GM18861 (cell line): ENCODE results near the gene ALKBH4.
"Not testable (repeated sequence)": the region's sequence is repeated elsewhere in the genome, so short reads cannot be mapped to it uniquely, and the experiment has no call there.

Experiments
- ATAC-seq: cut with Tn5 transposase; IDR thresholded peaks from one replicate; pipeline ENCODE4 v1.9.1; 2021; ENCODE audit not compliant: unreplicated experiment

ALKBH4 gene, protein sequence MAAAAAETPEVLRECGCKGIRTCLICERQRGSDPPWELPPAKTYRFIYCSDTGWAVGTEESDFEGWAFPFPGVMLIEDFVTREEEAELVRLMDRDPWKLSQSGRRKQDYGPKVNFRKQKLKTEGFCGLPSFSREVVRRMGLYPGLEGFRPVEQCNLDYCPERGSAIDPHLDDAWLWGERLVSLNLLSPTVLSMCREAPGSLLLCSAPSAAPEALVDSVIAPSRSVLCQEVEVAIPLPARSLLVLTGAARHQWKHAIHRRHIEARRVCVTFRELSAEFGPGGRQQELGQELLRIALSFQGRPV

DNA sequence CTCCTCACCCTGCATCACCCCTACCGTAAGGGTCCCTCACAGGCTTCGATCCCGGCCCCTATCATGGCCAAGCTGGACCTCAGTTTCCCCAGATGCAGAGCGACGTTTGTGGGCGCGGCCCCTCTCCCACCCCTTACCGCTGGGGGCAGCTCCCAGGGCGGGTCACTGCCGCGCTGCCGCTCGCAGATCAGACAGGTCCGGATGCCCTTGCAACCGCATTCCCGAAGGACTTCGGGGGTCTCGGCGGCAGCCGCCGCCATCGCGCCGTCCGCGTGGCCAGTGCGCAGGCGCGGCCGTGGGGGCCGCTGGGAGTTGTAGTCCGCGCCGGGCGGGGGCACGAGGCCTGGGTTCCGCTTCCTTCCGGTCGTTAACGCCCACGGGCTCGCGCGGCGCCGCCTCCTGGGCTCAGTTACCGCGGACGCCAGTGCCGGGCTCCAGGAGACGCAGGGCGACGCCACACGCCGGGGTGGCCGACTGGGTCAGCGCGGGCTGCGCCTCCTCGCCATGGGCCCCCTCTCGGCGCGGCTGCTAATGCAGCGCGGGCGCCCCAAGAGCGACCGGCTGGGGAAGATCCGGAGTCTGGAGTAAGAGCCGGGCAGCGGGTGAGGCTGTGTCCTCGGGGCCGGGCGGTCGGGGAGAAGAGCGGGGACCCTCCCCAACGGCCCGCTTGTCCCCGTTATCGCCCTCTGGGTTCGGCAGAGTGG is at the start of gene ALKBH4, which contains the start of gene LRWD1:
Gene ALKBH4, minus strand, starts transcription at position 287 of the 704 bp plus-strand sequence. Its CDS starts 27 bp downstream, at position 260.
Gene LRWD1, plus strand, starts transcription at position 408 of the 704 bp plus-strand sequence. Its CDS starts 97 bp downstream, at position 505.
- peak; percentile 90 for ATAC-seq

DNA sequence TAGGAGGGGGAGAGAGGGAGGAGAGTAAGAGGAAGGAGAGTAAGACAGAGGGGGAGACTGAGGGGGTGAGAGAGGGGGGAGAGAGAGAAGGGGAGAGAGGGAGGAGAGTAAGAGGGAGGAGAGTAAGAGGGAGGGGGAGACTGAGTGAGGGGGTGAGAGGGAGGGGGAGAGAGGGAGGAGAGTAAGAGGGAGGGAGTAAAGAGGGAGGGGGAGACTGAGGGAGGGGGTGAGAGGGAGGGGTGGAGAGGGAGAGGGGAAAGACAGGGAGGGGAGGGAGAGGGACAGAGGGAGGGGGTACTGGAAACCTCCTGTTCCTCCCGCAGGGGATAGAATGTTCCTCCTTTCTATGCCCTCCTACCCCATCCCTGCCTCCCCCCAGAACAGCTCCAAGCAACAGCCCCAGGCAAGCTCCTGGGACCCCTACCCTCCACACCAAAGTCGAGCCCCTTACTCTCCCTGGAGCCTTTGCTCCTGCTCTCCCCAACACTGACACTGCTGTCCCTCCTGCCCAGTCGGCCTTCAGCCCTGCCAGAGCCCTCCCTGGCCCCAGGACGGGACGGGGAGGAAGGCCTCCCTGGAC is 48.1 kb upstream of the ALKBH4 start:
- not testable (repeated sequence) for ATAC-seq

DNA sequence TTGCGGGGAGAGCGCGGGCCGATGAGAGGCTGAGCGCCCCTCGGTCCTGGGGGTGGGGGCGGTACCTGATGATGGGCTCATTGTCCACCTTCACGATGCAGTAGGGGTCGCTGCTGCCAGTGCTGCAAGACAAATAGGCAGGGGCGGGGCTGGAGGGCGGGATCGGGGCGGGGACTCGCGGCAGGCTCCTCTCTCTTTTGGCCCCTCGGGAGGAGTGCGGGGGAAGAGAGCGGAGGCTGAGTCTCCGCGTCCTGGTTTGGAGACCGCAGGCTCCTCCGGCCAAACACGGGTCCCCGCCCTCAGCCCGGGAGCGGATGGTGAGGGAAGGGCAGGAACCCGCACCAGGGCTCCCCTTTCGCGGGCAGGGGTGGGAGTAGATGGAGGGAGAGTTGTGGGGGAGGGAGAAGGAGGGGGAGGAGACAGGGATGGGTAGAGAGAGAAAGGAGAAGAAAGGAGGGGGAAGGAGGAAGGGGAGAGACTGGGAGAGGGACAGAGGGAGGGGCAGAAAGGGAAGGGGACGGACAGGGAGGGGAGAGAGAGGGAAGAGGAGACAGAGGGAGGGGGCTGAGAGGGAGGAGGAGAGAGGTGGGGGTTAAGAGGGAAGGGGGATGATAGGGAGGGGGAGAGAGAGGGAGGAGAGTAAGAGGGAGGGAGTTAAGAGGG is 47.3 kb upstream of the ALKBH4 start:
- ATAC-seq: peak; percentile 21

DNA sequence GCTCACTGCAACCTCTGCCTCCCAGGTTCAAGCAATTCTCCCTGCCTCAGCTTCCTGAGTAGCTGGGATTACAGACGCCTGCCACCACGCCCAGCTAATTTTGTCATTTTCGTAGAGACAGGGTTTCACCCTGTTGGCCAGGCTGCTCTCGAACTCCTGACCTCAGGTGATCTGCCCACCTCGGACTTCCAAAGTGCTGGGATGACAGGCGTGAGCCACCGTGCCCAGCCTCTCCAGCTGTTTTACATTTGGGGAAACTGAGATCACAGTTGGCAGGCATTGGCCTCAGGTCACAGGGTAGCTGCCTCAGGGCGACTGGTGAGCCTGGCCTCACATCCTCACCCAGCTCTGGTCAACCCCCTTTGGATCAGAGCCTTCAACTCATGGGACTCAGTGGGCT is 45.9 kb upstream of the ALKBH4 start:
- ATAC-seq: not testable (repeated sequence)

DNA sequence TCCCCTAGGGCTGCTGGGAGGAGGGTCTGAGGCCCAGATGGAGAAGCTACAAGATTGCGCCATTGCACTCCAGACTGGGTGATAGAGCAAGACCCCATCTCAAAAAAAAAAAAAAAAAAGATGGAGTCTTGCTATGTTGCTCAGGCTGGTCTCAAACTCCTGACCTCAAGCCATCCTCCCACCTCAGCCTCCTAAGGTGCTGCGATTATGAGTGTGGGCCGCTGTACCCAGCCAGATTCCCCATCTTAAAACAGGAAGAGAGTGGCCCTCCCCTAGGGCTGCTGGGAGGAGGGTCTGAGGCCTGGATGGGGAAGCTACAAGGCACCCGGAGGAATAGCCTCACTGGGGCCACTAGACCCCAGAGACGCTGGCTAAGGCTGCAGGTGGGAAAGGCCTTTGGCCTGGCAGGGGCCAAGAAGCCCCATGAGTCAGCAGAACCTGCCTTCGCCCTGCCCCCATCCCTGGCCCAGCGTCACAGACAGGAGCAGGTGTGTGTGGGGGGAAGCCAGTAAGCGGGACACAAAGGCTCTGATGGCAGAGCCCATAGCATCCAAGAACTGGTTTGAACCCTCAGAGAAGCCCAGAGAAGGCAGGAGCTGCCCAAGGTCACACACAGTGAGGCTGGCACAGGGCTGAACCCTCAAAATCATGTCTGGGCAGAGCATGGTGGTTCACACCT is 42.9 kb upstream of the ALKBH4 start:
- not testable (repeated sequence) for ATAC-seq

DNA sequence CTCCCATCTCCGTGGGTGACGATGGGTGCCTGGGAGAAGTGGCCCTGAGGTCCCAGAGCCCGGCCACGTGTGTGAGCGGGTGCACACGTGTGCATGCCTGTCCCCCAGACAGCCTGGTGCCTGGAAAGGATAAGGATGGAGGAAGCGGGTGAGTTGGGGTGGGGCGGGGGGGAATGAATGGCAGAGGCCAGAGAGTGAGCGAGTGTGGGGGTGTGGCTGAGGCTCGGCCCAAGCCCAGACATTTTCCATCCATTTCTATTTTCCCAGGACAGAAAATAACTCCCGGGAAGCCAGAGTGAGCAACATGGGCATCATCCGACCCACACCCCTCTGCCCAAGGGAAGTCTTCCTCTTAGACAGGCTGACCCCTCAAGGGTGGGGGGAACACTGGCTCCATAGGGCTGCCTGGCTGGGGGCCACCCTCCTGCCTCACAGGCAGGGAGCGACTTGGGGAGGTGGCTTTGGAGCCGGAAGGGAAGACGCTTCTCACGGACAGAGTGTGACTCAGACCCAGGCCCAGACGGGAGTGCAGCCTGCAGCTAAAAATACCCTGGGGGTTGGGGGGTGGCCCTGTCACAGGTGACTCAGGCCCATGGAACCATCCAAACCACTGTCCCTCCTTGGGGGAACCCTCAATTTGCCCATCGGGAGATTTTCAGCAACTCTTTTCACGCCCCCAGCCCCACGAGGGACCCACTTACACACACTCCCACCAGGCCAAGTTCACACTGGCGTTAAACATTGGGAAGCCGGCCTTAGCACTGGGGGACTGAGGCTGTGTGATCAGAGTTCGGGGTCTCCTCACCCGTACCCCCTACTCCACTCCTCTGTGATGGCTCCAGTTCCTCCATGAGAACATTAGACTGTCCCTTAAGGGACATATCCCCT is 40.9 kb upstream of the ALKBH4 start:
- ATAC-seq: not testable (repeated sequence)

DNA sequence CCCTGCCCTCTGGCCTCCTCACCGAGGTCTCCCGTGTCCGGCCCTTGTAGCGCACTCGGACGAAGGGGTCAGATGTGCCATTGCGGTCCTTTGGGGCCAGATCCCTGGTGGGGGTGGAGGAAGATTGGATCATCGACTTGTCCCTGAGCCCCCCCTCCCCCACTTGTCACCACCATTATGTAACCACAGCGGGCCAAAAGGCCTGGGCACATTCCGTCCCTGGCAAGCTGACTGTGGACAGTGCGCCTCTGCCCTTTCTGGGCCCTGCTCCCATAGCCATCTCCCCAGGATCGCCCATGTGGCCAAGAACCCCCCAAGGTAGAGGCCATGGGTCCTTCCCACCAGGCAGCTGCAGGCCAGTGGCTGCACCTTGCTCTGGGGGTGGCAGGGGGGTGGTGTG is 38.5 kb upstream of the ALKBH4 start:
- ATAC-seq: not testable (repeated sequence)

DNA sequence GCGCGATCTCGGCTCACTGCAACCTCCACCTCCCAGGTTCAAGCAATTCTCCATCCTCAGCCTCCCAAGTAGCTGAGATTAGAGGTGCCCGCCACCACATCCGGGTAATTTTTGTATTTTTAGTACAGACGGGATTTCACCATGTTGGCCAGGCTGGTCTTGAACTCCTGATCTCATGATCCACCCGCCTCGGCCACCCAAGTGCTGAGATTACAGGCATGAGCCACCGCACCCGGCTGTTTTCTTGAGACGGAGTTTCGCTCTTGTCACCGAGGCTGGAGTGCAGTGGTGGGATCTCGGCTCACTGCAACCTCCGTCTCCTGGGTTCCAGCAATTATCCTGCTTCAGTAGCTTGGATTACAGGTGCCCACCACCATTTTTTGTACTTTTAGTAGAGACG is 33.7 kb upstream of the ALKBH4 start:
- not testable (repeated sequence) for ATAC-seq

DNA sequence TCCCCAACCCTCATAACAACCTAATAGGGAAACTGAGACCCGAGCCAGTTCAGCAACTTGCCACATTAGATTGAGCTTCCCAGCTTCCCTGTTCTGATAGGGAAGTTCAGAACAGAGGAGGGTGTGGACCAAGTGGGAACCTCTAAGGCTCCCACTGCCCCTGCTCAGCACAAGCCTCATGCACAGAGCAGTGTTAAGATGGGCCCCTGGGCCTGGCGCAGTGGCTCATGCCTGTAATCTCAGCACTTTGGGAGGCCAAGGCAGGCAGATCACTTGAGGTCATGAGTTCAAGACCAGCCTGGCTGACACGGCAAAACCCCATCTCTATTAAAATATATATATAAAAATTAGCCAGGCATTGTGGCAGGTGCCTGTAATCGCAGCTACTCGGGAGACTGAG is 32.6 kb upstream of the ALKBH4 start:
- ATAC-seq: not testable (repeated sequence)

DNA sequence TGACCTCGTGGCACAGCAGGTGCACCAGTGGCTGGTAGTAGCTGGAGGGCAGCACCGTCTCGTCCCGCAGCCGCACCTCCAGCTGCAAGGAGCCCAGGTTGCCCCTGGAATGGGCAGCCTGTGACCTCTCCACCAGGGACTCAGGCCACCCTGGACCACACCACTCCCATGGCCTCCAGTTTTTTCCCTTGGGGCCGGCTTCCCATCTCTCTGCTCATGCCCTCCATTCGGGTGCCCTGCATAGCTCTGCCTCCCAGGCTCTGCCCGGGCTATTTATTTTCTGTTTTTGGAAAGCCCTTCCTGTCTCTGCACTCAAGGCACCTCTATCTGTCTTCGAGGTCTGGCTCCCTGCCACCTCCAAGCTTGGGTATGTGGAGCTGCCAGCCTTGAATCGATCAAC is 32.2 kb upstream of the ALKBH4 start:
- ATAC-seq: not testable (repeated sequence)

DNA sequence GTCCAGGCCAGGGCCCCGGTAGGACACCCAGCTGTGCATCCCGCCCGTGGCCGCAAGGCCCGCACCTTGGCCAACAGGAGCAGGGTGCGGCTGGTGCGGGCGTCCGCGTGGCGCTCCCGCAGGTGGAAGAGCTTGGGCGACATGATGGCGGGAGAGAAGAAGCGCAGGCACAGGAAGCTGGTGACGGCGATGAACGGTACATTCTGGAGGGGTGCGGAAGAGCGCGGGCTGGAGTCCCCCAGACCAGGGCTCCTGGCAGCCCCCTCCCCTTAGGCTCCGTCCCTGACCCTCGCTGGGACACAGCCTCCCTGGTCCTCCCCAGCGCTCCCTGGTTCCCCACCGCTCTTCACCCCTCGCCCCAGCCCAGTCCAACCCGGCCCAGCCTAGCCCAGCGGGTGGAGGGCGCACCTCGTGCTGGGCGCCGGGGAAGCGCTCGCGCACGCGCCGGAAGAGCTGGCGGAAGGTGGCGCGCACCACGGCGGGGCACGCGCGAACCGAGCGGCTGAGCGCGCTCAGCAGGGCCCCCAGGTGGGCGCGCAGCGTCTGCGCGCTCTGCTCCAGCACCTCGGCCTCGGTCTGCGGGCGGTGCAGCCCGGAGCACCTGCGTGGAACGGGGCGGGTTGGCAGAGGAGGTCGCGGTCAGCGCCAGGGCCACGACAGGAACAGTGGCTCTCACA is 29.9 kb upstream of the ALKBH4 start:
- ATAC-seq: peak; percentile 72

DNA sequence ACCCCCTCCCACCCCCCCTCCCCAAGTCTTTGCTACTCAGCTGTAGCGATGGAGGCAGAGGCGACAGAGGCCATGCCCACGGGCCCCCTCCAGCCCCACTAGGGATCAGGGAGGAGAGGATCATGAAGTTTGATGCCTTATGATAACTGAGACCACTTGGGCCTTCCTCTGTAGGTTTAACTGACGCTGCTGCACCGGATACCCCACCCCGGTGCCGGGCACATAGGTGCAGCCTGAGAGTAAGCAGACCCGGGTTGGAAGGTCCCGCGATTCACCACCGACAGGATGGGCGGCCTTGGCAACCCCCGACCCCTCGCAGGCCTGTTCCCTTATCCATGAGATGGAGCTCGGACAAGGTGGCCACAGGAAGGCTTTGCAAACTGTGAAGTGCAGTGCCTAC is 29.4 kb upstream of the ALKBH4 start:
- not testable (repeated sequence) for ATAC-seq

DNA sequence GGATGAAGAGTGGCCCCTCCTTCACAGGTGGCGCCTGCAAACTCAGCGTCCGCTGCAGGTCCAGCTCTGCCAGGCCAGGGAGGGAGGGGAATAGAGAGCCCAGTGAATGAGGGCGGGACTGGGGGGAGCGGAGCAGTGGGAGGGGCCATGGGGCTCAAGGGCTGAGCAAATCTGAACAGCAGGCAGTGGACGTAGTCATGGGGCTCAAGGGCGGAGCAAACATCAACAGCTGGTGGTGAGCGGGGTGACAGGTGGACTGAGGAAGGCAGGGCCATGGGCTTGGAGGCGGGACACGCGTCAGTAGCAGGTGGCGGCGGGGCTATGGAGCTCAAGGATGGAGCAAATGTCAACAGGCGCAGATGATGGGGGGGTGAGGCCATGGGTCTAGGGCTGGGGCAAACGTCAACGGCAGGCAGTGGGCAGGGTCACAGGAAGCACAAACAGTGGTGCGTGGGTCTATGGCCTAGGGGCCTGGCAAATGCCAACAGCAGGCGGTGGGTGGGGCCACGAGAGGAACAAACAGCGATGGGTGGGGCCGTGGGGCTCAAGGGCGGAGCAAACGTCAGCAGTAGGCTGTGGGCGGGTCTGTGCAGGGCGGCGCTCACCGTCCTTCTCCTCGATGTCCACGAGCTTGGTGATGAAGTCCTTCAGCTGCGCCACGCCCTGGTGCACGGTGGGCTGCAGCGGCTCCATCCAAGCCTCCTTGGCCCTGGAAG is 28.7 kb upstream of the ALKBH4 start:
- ATAC-seq: not testable (repeated sequence)

DNA sequence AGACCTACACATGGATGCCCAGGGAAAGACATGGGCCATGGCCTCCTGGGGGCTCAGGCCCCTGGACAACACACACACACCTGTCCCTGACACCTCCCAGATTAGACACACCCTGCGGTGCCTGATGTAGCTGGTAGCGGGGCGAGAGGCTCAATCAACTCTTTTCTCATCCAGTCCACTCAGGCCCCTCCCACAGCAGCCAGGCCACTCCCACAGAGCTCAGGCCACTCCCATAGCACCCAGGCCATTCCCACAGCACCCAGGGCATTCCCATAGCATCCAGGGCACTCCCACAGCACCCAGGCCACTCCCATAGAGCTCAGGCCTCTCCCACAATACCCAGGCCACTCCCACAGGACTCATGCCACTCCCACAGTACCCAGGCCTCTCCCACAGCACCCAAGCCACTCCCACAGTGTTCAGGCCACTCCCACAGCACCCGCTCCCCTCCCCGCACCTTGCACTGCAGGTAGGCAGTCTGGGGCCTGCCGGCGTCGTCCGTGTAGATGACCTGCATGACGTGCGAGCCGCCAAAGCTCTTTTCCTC is 25.9 kb upstream of the ALKBH4 start:
- not testable (repeated sequence) for ATAC-seq

DNA sequence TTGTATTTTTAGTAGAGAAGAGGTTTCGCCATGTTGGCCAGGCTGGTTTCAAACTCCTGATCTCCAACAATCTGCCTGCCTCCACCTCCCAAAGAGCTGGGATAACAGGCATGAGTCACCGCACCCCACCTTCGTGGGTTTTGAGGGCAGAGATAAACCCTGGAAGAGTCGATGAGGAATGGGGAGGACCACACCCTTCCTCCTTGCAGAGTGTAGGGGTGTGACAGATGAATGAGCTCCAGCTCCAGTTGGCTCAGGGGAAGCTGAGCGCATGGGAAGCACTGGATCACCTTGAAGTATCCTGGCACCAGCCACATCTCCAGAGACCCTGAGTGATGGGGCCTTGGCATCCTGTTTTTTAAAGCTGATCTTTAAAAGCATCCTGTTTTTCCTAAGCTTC is 19.7 kb upstream of the ALKBH4 start:
- ATAC-seq: not testable (repeated sequence)

DNA sequence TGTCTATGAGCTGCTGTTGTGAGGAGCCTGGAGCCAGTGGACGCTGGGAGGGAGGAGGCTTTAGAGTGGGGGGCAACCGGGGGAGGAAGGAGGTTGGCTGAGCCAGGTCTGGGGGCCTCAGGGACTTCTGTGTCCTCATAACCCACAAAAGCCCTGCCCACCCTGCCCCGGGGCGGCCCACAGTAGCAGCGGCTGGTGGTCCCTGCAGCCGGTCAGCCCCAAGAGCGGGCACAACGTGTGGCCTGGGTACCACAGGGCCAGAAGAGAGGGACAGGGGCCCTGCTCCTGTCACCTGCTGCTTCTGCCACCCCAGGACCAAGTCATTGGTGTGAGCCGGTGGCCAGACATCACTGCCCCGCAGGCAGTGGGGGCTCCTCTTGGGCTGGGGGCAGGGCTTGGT is 17.3 kb upstream of the ALKBH4 start:
- ATAC-seq: not testable (repeated sequence)

DNA sequence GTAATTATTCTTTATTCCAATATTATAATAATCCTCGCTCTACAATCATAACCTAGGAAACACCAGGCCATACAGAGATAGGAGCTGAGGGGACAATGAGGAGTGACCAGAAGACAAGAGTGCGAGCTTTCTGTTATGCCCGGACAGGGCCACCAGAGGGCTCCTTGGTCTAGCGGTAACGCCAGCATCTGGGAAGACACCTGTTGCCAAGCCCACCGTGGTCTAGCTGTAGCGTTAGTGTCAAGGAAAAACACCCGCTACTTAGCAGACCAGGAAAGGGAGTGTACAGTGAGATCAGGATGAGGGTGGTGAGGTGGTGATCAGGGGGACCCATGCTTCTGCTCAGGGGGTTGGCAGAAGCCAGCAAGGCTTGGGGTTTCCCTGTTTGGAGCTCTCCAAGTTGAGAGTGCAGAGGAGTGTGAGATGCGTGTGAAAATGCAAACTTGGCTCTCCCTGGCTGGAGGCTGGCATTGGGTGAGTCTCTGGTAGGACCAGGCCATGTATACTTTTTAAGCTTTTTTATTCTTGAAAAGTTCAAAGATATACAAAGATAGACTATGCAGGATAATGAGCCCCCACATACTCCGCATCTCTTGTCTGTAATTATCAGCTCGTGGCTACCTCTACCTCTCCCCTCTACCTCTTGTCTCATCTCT is 15.4 kb upstream of the ALKBH4 start:
- not testable (repeated sequence) for ATAC-seq

DNA sequence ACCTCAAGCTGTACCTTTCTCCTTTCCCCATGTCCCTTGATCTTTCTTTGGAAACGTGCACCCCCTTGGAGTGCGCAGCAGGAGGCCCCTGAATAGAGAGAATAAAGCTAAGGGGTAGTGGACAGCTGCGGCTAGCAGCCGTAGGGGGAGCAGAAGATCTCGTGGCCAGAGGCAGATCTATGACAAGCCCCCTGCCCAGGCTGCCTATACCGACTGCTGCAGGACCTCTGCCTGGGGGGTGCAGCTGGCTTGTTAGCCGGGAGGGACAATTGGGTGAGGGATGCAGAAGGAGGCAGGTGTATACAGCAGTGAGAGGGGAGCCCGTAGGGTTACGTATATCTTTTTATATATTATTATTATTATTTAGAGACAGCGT is 14.5 kb upstream of the ALKBH4 start:
- ATAC-seq: peak; percentile 30
